GM21529 (cell line): ENCODE results near the gene VAC14.
A peak's percentile ranks its signal among the peaks of the same experiment; 100 is the strongest.
"Not testable (repeated sequence)": the region's sequence is repeated elsewhere in the genome, so short reads cannot be mapped to it uniquely, and the experiment has no call there.

Experiments used
- ATAC-seq: cut with Tn5 transposase; IDR thresholded peaks from one replicate; pipeline ENCODE4 v1.9.1; 2021; ENCODE audit not compliant: unreplicated experiment

Gene VAC14

DNA sequence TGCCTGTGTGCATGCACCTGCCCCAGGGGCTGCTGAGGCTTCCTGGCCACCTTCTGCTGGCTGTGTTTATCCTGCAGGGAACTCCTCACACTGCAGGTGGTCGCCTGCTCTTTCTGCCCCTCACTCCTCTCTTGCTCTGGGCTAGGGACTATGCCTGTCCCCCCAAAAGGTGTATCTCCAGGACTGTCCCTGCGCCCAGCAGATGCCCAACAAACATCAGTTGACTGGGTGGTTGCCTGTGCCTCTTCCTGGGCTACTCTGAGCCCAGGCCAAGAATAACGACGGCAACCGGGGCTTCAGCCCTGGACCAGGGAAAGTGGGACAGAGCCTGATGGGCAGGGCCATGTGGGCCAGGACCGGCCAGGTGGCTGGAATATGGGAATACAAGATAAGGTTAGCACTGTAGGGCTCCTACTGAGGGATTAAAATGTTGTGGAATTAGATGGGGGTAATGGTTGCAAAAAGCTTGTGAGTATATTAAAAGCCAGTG is 55.4 kb downstream of the VAC14 start:
- no peak for ATAC-seq

DNA sequence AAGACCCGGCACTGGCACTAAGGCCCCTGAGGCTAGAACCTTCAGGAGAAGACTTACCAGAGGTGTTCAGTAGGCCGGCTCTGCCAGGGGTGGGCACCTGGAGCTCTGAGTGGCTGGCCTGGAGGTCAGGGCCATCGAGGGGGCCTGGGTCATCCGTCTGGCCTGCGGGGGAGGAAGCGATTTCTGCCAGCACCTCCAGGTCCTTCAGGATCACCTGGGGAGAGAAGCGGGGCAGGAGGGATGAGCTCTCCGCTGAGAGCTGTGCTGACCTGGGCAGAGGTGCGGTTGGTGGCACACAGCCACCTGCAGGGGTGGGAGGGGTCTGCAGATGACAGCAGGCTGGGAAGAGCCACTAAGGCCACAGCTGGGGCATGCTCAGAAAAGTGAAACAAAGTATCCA is 56.6 kb downstream of the VAC14 start:
- no peak for ATAC-seq

DNA sequence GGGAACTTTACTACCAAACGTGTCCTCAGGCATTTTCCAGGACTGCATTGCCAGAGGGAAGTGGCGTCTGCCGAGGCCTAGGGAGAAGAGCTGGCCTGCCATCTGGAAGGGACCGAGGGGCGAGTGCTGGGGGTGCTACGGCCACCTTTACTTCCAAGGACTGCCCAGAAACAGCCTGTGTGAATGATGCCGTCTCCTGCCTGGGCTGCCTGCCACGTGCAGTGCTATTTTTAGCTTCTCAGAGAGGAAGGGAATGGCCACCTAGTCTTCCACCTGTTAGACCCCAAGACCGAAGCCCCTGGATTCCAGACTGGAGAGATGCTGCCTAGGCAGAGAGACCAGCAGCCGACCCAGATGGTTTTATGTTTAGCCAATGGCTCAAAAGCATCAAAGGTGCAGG is 57.2 kb downstream of the VAC14 start:
- no peak for ATAC-seq

DNA sequence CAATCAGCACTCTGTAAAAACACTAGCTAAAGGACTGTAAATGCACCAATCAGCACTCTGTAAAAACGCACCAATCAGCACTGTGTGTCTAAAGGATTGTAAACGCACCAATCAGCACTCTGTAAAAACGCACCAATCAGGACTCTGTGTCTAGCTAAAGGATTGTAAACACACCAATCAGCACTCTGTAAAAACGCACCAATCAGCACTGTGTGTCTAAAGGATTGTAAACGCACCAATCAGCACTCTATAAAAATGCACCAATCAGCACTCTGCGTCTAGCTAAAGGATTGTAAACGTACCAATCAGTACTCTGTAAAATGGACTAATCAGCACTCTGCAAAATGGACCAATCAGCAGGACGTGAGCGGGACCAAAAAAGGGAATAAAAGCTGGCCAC is 58.0 kb downstream of the VAC14 start:
- not testable (repeated sequence) for ATAC-seq

- ATAC-seq = no peak
Measured at GRCh38 chr16:70741783-70742125, 59.2 kb downstream of the VAC14 start.

GRCh38 chr16:70740914-70741782 is 59.8 kb downstream of the VAC14 start:
- ATAC-seq = no peak

DNA sequence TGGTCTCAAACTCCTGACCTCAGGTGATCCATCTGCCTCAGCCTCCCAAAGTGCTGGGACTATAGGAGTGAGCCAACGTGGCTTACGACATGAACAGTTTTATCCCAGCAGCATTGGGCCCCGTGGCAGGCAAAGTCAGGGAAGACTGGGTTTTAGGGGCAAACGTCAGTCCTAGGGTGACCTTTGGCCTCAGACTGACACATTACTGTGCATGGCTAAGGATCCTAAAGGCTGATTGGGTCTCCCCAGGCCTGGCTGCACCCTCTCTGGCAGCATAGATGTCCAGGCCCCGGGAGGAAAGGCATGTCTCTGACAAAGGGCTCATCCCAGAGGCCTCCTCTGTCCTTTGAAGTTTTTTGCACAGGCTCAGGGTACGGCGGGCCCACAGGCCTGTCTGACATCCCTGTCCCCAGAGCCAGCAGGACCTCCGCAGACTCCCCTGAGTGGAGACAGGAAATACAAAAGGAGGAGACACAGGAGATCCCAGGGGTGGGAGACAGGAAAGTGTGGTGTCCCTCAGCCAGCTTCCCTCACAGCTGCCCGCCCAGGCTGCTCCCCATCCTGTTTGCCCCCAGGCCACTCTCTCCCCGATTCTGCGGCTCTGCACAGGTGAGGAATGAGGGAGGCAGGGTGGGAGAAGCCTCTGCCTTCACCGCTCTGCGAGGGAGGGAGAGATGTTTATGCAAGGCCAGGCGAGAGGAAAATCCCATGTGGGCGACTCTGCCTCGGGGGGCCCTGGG is 60.6 kb downstream of the VAC14 start:
- no peak for ATAC-seq

GRCh38 chr16:70739389-70739788 is 61.6 kb downstream of the VAC14 start:
- no peak for ATAC-seq

GRCh38 chr16:70738083-70738977 is 62.6 kb downstream of the VAC14 start:
- ATAC-seq = no peak

GRCh38 chr16:70737377-70738082 is 63.4 kb downstream of the VAC14 start:
- peak; percentile 92 for ATAC-seq

- ATAC-seq = peak; percentile 4
Measured at GRCh38 chr16:70736465-70737376, 64.2 kb downstream of the VAC14 start.

DNA sequence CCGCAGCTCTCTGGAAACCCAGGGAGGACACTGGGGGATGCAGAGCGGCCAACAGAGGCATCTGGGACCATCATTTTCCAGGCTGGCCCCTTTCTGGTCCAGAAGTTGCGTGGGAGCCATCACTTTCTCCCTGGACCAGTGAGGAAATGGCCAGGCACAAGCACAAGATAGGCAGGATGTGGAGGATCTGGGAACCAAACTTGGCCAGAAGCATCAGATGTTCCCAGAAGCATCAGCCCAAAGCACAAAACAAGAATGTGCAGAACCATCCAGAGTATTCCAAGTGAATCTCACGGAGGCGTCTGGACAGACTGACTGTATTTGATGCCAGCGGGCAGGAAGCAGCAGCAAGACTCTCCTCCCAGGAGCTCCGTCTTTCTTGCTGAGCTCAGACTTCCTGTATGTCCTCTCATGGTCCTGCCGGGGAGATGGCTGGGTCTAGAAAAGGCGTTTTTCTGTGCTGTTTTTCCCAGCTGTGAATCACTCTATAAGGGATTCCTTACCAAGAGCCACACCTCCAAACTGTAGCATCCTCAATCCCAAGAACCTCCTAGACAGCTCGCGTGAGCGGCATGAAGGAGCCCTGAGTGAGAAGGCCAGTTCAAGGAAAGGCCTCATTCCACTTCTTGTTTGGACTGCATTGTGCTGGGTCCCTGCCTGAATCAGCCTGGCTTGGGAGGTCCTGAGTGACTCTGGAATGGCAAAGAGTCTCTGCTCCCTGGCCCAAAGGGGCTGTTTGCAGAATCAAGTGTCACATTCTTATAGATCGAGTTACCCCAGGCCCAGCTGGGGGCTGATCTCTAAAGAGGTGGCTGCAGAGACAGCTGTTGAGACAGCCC is 65.6 kb downstream of the VAC14 start:
- ATAC-seq = no peak

GRCh38 chr16:70734522-70735095 is 66.3 kb downstream of the VAC14 start:
- no peak for ATAC-seq

- no peak for ATAC-seq
Measured at GRCh38 chr16:70730944-70731343, 70.0 kb downstream of the VAC14 start.

GRCh38 chr16:70730031-70730430 is 70.9 kb downstream of the VAC14 start:
- no peak for ATAC-seq

GRCh38 chr16:70729292-70729691 is 71.7 kb downstream of the VAC14 start:
- ATAC-seq = no peak

- ATAC-seq = no peak
Measured at GRCh38 chr16:70728150-70728549, 72.8 kb downstream of the VAC14 start.

- ATAC-seq = no peak
Measured at GRCh38 chr16:70726892-70727361, 74.0 kb downstream of the VAC14 start.
